CD14-positive monocyte (primary cell): ENCODE data around the gene FAM193A. TPM values are rescaled to one million over a fixed set of nuclear protein-coding genes. Genes with fewer than 3 reads are reported as not detected.

Experiments
- DNase-seq, 3 donors: peaks; one replicate each; pipeline ENCODE4 v3.0.0-alpha.2; 2011 to 2022
- H2AFZ ChIP-seq: 2 replicates; pipeline ENCODE4 v1.6.0; 2012; ENCODE audit warnings: mild to moderate bottlenecking, low read depth, low read length, inconsistent platforms; ENCODE audit not compliant: insufficient read depth, poor library complexity, severe bottlenecking
- H3K27ac ChIP-seq, 2 donors: 1 replicate in 1 of 2; 2 replicates in 1 of 2; pipeline ENCODE4 v1.5.1; 2012 to 2013; ENCODE audit warnings: low read length in 2 of 2, control low read depth in 1 of 2, inconsistent platforms in 1 of 2, low read depth in 1 of 2, mild to moderate bottlenecking in 1 of 2
- H3K27me3 ChIP-seq, 2 donors: one replicate each; pipeline versions ENCODE4 v1.6.0 to v1.6.1; 2011 to 2013; ENCODE audit warnings: low read length in 2 of 2; ENCODE audit not compliant: control insufficient read depth in 2 of 2, insufficient read depth in 2 of 2
- H3K36me3 ChIP-seq, 2 donors: replicated peaks in 1 of 2; 1 replicate in 1 of 2; 2 replicates in 1 of 2; pipeline versions ENCODE4 v1.5.1 to v1.6.1; 2012 to 2013; ENCODE audit warnings: low read length in 2 of 2, control low read depth in 1 of 2, inconsistent platforms in 1 of 2, mild to moderate bottlenecking in 1 of 2; ENCODE audit not compliant: insufficient read depth in 2 of 2, control insufficient read depth in 1 of 2
- H3K4me1 ChIP-seq, 2 donors: 1 replicate in 1 of 2; 2 replicates in 1 of 2; pipeline versions ENCODE4 v1.5.1 to v1.6.1; 2012 to 2013; ENCODE audit warnings: low read length in 2 of 2, control low read depth in 1 of 2, inconsistent platforms in 1 of 2, mild to moderate bottlenecking in 1 of 2, moderate library complexity in 1 of 2; ENCODE audit not compliant: insufficient read depth in 2 of 2, control insufficient read depth in 1 of 2
- H3K4me2 ChIP-seq: replicated peaks from 2 replicates; pipeline ENCODE3; 2012; ENCODE audit warnings: low read length, moderate library complexity, mild to moderate bottlenecking; ENCODE audit not compliant: poor library complexity, severe bottlenecking; ENCODE audit errors: extremely low read depth
- H3K4me3 ChIP-seq, 3 experiments: fragments of 200-600 bp in 1 of 3; sonication (generic) in 1 of 3; replicated peaks in 1 of 3; 1 replicate in 2 of 3; 2 replicates in 1 of 3; pipeline ENCODE4 v1.5.1; 2011 to 2013; ENCODE audit warnings: low read length in 3 of 3, mild to moderate bottlenecking in 3 of 3, control low read depth in 2 of 3, low read depth in 2 of 3, inconsistent platforms in 1 of 3, moderate library complexity in 1 of 3
- H3K79me2 ChIP-seq: 2 replicates; pipeline ENCODE4 v1.6.0; 2012; ENCODE audit warnings: mild to moderate bottlenecking, control low read depth, inconsistent platforms, low read length, moderate library complexity; ENCODE audit not compliant: insufficient read depth
- H3K9ac ChIP-seq: 2 replicates; pipeline ENCODE4 v1.6.0; 2017; ENCODE audit warnings: low read length, mild to moderate bottlenecking; ENCODE audit not compliant: insufficient read depth, poor library complexity, severe bottlenecking
- H3K9me3 ChIP-seq, 2 donors: replicated peaks in 1 of 2; 1 replicate in 1 of 2; 2 replicates in 1 of 2; pipeline versions ENCODE4 v1.5.1 to v1.6.1; 2012 to 2013; ENCODE audit warnings: low read length in 2 of 2, control low read depth in 1 of 2; ENCODE audit not compliant: control insufficient read depth in 1 of 2, insufficient read depth in 1 of 2
- H4K20me1 ChIP-seq: 2 replicates; pipeline ENCODE4 v1.6.0; 2012; ENCODE audit warnings: mild to moderate bottlenecking, low read length, control low read depth, moderate library complexity; ENCODE audit not compliant: insufficient read depth
- H3K27ac Mint-ChIP-seq, 7 donors: one replicate each; pipeline ENCODE4 v1.8.0; 2020; ENCODE audit warnings: mild to moderate bottlenecking in 7 of 7, mixed read lengths in 7 of 7, moderate library complexity in 6 of 7, inconsistent platforms in 2 of 7
- H3K27me3 Mint-ChIP-seq, 3 donors: one replicate each; pipeline ENCODE4 v1.8.0; 2021 to 2022; ENCODE audit warnings: low read depth in 3 of 3, mild to moderate bottlenecking in 3 of 3, mixed read lengths in 3 of 3, moderate library complexity in 3 of 3, inconsistent platforms in 1 of 3
- H3K36me3 Mint-ChIP-seq, 2 donors: one replicate each; pipeline ENCODE4 v1.8.0; 2020; ENCODE audit warnings: mixed read lengths in 2 of 2, inconsistent platforms in 1 of 2, mild to moderate bottlenecking in 1 of 2
- H3K4me1 Mint-ChIP-seq: one replicate; pipeline ENCODE4 v1.8.0; 2020; ENCODE audit warnings: mild to moderate bottlenecking, mixed read lengths
- H3K4me3 Mint-ChIP-seq, 2 donors: one replicate each; pipeline ENCODE4 v1.8.0; 2020; ENCODE audit warnings: mild to moderate bottlenecking in 2 of 2, mixed read lengths in 2 of 2, moderate library complexity in 1 of 2
- H3K9me3 Mint-ChIP-seq, 7 donors: one replicate each; pipeline ENCODE4 v1.8.0; 2020 to 2022; ENCODE audit warnings: mixed read lengths in 7 of 7, mild to moderate bottlenecking in 6 of 7, moderate library complexity in 6 of 7, inconsistent platforms in 2 of 7
- WGBS: methylation state at CpG from one replicate; pipeline ENCODE4 v1.1.5; 2013; ENCODE audit warnings: missing lambda C conversion rate; ENCODE audit not compliant: insufficient coverage; 5-methylcytosine and 5-hydroxymethylcytosine counted together
- intact Hi-C, 2 donors: fragments of 100-400 bp; cut with micrococcal nuclease; formaldehyde crosslinking; loops; one replicate each; pipeline versions ENCODE4 v1.15.0 to v1.15.1; 2023
- polyA plus RNA-seq, 3 donors: library from polyadenylated mRNA; depleted of rRNA in 1 of 3; unstranded in 2 of 3; stranded (reverse) in 1 of 3; fragments of 300-500 nt in 2 of 3; fragments of >200 nt in 1 of 3; fragmentation: Illumina TruSeq in 2 of 3; gene quantifications; 1 replicate in 2 of 3; 2 replicates in 1 of 3; pipeline ENCODE4 v1.2.3, GENCODE V29; 2012 to 2021
- TF ChIP-seq, protein P1 (sequence below): fragments of 200-600 bp; IDR thresholded peaks from one replicate; pipeline ENCODE4 v1.8.0; 2022; ENCODE audit warnings: antibody characterized with exemption, mild to moderate bottlenecking

Gene FAM193A
- polyA plus RNA-seq, 3 donors, result 0.66 to 11.8 (median 0.82) TPM

DNA sequence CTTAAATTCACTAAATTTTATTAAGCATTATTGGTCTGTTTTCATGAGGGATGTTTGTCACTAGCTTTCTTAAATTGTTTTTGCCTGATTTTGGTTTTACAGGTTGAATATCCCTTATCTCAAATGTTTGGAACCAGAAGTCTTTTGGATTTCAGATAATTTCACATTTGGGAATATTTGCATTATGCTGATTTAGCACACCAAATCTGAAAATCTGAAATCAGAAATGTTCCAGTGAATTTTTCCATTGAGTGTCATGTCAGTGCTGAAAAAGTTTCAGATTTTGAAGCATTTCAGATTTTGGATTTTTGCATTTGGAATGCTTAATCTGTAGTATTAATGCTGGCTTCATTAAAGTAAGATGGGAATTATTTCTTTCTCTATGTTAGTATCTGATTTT is 14.7 kb downstream of the FAM193A start:
- H3K27ac ChIP-seq, result no peak overlapping the region
- Mint-ChIP-seq H3K36me3 (peaks cover 0 to 3% of the 10 kb centered on the region in 2 donors), H3K4me1 (peaks cover 16% of the 10 kb centered on the region), H3K9me3 (peaks cover 0 to 3% (median 0%) of the 10 kb centered on the region in 7 donors), H3K4me3 (no peak overlapping the region), H3K27ac (no peak overlapping the region), H3K27me3 (peaks cover 0 to 2% (median 0%) of the 10 kb centered on the region in 3 donors)
- H3K4me3 ChIP-seq, result no peak overlapping the region
- no peaks in the 10 kb centered on the region for H3K36me3 ChIP-seq
- H3K9me3 ChIP-seq, result no peaks in the 10 kb centered on the region
- peaks cover 99% of the 10 kb centered on the region for H3K79me2 ChIP-seq
- no peaks in the 10 kb centered on the region for H3K27me3 ChIP-seq
- TF ChIP-seq, protein P1, sequence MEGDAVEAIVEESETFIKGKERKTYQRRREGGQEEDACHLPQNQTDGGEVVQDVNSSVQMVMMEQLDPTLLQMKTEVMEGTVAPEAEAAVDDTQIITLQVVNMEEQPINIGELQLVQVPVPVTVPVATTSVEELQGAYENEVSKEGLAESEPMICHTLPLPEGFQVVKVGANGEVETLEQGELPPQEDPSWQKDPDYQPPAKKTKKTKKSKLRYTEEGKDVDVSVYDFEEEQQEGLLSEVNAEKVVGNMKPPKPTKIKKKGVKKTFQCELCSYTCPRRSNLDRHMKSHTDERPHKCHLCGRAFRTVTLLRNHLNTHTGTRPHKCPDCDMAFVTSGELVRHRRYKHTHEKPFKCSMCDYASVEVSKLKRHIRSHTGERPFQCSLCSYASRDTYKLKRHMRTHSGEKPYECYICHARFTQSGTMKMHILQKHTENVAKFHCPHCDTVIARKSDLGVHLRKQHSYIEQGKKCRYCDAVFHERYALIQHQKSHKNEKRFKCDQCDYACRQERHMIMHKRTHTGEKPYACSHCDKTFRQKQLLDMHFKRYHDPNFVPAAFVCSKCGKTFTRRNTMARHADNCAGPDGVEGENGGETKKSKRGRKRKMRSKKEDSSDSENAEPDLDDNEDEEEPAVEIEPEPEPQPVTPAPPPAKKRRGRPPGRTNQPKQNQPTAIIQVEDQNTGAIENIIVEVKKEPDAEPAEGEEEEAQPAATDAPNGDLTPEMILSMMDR, result no peak
- no peaks in the 10 kb centered on the region for H3K4me1 ChIP-seq
- no peak overlapping the region for H2AFZ ChIP-seq
- no peak overlapping the region for H3K9ac ChIP-seq
- intact Hi-C loops, result no loop called here
- no peak for DNase-seq
- peaks cover 98% of the 10 kb centered on the region for H4K20me1 ChIP-seq
- no peak overlapping the region for H3K4me2 ChIP-seq

DNA sequence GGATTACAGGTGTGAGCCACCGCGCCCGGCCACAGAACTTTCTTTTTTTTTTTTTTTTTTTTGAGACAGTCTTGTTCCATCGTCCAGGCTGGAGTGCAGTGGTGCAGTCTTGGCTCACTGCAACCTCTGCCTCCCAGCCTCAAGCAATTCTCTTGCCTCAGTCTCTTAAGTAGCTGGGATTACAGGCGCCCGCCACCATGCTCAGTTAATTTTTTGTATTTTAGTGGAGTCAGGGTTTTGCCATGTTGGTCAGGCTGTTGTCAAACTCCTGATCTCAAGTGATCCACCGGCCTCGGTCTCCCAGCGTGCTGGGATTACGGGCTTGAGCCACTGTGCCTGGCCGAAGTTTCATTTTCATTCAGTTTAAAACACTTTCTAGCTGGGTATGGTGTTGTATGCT is 16.4 kb downstream of the FAM193A start:
- peak overlapping the region in 3 of 7 donors; percentile 33 to 63 (median 60) for H3K27ac Mint-ChIP-seq
- Histone ChIP-seq H3K27ac (no peak overlapping the region), H3K79me2 (peaks cover 99% of the 10 kb centered on the region), H3K9me3 (no peaks in the 10 kb centered on the region), H2AFZ (no peak overlapping the region), H3K36me3 (no peaks in the 10 kb centered on the region), H3K4me1 (no peaks in the 10 kb centered on the region), H4K20me1 (peaks cover 98% of the 10 kb centered on the region), H3K27me3 (no peaks in the 10 kb centered on the region), H3K4me3 (no peak overlapping the region), H3K4me2 (no peak overlapping the region), H3K9ac (no peak overlapping the region)
- no peak overlapping the region for H3K4me3 Mint-ChIP-seq
- peaks cover 0 to 3% (median 0%) of the 10 kb centered on the region in 7 donors for H3K9me3 Mint-ChIP-seq
- H3K27me3 Mint-ChIP-seq, result peaks cover 0 to 2% (median 0%) of the 10 kb centered on the region in 3 donors
- intact Hi-C loops, result no loop called here
- 95% methylated on average over 9 of the region's 11 CpGs for WGBS
- TF ChIP-seq, protein P1, result no peak
- DNase-seq, result no peak
- H3K36me3 Mint-ChIP-seq, result peaks cover 0 to 3% of the 10 kb centered on the region in 2 donors
- peaks cover 20% of the 10 kb centered on the region for H3K4me1 Mint-ChIP-seq
